Heart right ventricle (tissue), 16 donors: ENCODE measurements around the gene CACNA2D4. TPM values are rescaled to one million over a fixed set of nuclear protein-coding genes. Genes with fewer than 3 reads are reported as not detected.

Experiments used
- ATAC-seq, 8 donors: fragments of 200-7000 bp; cut with Tn5 transposase; one replicate each; pipeline ENCODE4 v1.9.1; 2020; ENCODE audit warnings: mild to moderate bottlenecking in 8 of 8, moderate library complexity in 8 of 8, moderate number of reproducible peaks in 1 of 8
- DNase-seq, 2 donors: peaks; one replicate each; pipeline ENCODE4 v3.0.0-alpha.2; 2020
- H3K27ac ChIP-seq, 10 donors: fragments of 200-600 bp; sonication (generic) in 2 of 10; one replicate each; pipeline versions ENCODE4 v1.5.0 to v1.8.0; 2020 to 2022; ENCODE audit warnings: mild to moderate bottlenecking in 3 of 10
- H3K27me3 ChIP-seq, 7 donors: fragments of 200-600 bp; one replicate each; pipeline ENCODE4 v1.8.0; 2021 to 2022; ENCODE audit warnings: mild to moderate bottlenecking in 2 of 7
- H3K36me3 ChIP-seq, 9 donors: fragments of 200-600 bp; sonication (generic) in 1 of 9; one replicate each; pipeline versions ENCODE4 v1.5.0 to v1.8.0; 2020 to 2022; ENCODE audit warnings: mild to moderate bottlenecking in 2 of 9
- H3K4me1 ChIP-seq, 9 donors: fragments of 200-600 bp; sonication (generic) in 1 of 9; one replicate each; pipeline versions ENCODE4 v1.5.0 to v1.8.0; 2020 to 2022; ENCODE audit warnings: mild to moderate bottlenecking in 4 of 9
- H3K4me3 ChIP-seq, 10 donors: fragments of 200-600 bp; sonication (generic) in 2 of 10; one replicate each; pipeline versions ENCODE4 v1.5.0 to v1.8.0; 2020 to 2022; ENCODE audit warnings: mild to moderate bottlenecking in 7 of 10, moderate library complexity in 2 of 10
- H3K9me3 ChIP-seq, 11 donors: fragments of 200-600 bp in 10 of 11; sonication (generic) in 2 of 11; one replicate each; pipeline versions ENCODE4 v1.5.0 to v1.8.0; 2013 to 2022; ENCODE audit warnings: mild to moderate bottlenecking in 2 of 11, control low read depth in 1 of 11, moderate library complexity in 1 of 11
- CTCF ChIP-seq, 9 donors: fragments of 200-600 bp; sonication (generic) in 2 of 9; IDR thresholded peaks; one replicate each; pipeline versions ENCODE4 v1.5.0 to v1.8.0; 2021 to 2022; ENCODE audit warnings: antibody characterized with exemption in 9 of 9, mild to moderate bottlenecking in 5 of 9, moderate library complexity in 1 of 9
- WGBS, 2 donors: extraction: QIAGEN DNeasy Blood & Tissue Kit; methylation state at CpG; one replicate each; pipeline ENCODE4 v1.1.7; 2013; ENCODE audit warnings: inconsistent platforms in 1 of 2; 5-methylcytosine and 5-hydroxymethylcytosine counted together
- intact Hi-C, 10 donors: fragments of 100-400 bp; cut with DNase I; formaldehyde crosslinking; loops; one replicate each; pipeline versions ENCODE4 v1.11.1 to v1.14.2; 2022
- polyA plus RNA-seq, 2 donors: library from polyadenylated mRNA; stranded (reverse); fragments of 200-250 nt; gene quantifications; one replicate each; pipeline ENCODE4 v1.2.3, GENCODE V29; 2013
- total RNA-seq, 10 donors: library from RNA; stranded (reverse); fragmentation: NEBNext Ultra II Directional in 3 of 10; extraction: Animal tissue kit (Norgen Biotek cat#: 25700) in 3 of 10; gene quantifications; one replicate each; pipeline versions ENCODE4 v1.2.1 to v1.2.4, GENCODE V29; 2021 to 2023
- donor health status: Arrhythmogenic right ventricular cardiomyopathy.
- donor health status: ischemic (EF 13 %, LVEDD 7.1; RV severe dilation, severe dysfunction).
- donor health status: healthy with polysubstance abuse.
- donor health status: DM: no; HTN: yes; CAD: no.
- donor health status: DM: no; HTN: no; CAD: no.
- donor health status: ischemic (EF 25% LVEDD 6.9; RV normal size, moderate dysfunction).
- donor health status: ischemic (EF 25% LVEDD 5.7; RV mildly dilated, moderate dysfunction).
- donor health status: healthy.
- donor health status: DM: yes; HTN: yes; CAD: no.
- donor health status: Ischemic cardiomyopathy.
- donor health status: ischemic (EF 35%, LVEDD 5.7; RV mildly dilated, moderate dysfunction).
- donor health status: nonischemic (EF 11% LVEDD 7.7; RV severe dilation, severe dysfunction).
- donor health status: DM: yes; HTN: yes; CAD: no.
- donor health status: PGD.
- donor health status: ischemic (EF 29% LVEDD 5.4; RV normal size, mild dysfunction).
- donor health status: nonischemic (EF 23%, LVEDD 6.1; RV moderate dilation, normal function).

CACNA2D4 gene
- total and polyA plus RNA-seq, 12 donors = 0.19 to 6.2 (median 0.95) TPM

GRCh38 chr12:1907652-1908611 lies 10.5 kb downstream of the CACNA2D4 start:
- ATAC-seq (peak in 3 of 8 donors; percentile 34 to 44 (median 35)), DNase-seq (no peak)
- peak overlapping the region in 3 of 10 donors; percentile 11 to 24 (median 22) for H3K4me3 ChIP-seq
- intact Hi-C loops = loop anchor here in 1 of 10 donors (10.0 kb wide), 1 partner anchor 53 kb away; no protein-coding TSS in a partner anchor
- H3K9me3 ChIP-seq = peaks cover 0 to 45% (median 29%) of the 10 kb centered on the region in 11 donors
- no peaks in the 10 kb centered on the region for H3K36me3 ChIP-seq
- WGBS, 2 donors = 26 to 27% methylated on average over 65 to 67 of the region's 67 CpGs
- H3K27me3 ChIP-seq = peaks cover 0 to 12% (median 5%) of the 10 kb centered on the region in 7 donors
- peaks cover 0 to 6% (median 0%) of the 10 kb centered on the region in 9 donors for H3K4me1 ChIP-seq
- no peak overlapping the region for H3K27ac ChIP-seq
- TF ChIP-seq CTCF (IDR thresholded peaks at IDR 0.05) = no peak

GRCh38 chr12:1906579-1906978 lies 11.9 kb downstream of the CACNA2D4 start:
- DNase-seq = no peak
- H3K36me3 ChIP-seq = no peaks in the 10 kb centered on the region
- intact Hi-C loops = loop anchor here in 1 of 10 donors (10.0 kb wide), 1 partner anchor 52 kb away; no protein-coding TSS in a partner anchor
- peaks cover 0 to 12% (median 5%) of the 10 kb centered on the region in 7 donors for H3K27me3 ChIP-seq
- ATAC-seq = peak in 1 of 8 donors; percentile 79
- H3K27ac ChIP-seq = no peak overlapping the region
- no peak overlapping the region for H3K4me3 ChIP-seq
- H3K9me3 ChIP-seq = peaks cover 0 to 58% (median 35%) of the 10 kb centered on the region in 11 donors
- 25 to 29% methylated on average over 3 of the region's 3 CpGs for WGBS, 2 donors
- TF ChIP-seq CTCF (IDR thresholded peaks at IDR 0.05) = no peak
- peaks cover 0 to 6% (median 0%) of the 10 kb centered on the region in 9 donors for H3K4me1 ChIP-seq

GRCh38 chr12:1904875-1905274 lies 13.6 kb downstream of the CACNA2D4 start:
- no peaks in the 10 kb centered on the region for H3K36me3 ChIP-seq
- H3K27ac ChIP-seq = no peak overlapping the region
- no peak for TF ChIP-seq CTCF (IDR thresholded peaks at IDR 0.05)
- H3K4me1 ChIP-seq = peaks cover 0 to 6% (median 0%) of the 10 kb centered on the region in 9 donors
- intact Hi-C loops = loop anchor here in 1 of 10 donors (10.0 kb wide), 1 partner anchor 50 kb away; no protein-coding TSS in a partner anchor
- H3K27me3 ChIP-seq = peaks cover 0 to 10% (median 5%) of the 10 kb centered on the region in 7 donors
- DNase-seq = no peak
- ATAC-seq = no peak
- H3K9me3 ChIP-seq = peaks cover 0 to 62% (median 35%) of the 10 kb centered on the region in 11 donors
- no peak overlapping the region for H3K4me3 ChIP-seq

GRCh38 chr12:1896964-1897363 lies 21.5 kb downstream of the CACNA2D4 start:
- Histone ChIP-seq H3K27me3 (no peaks in the 10 kb centered on the region), H3K36me3 (no peaks in the 10 kb centered on the region), H3K4me1 (no peaks in the 10 kb centered on the region), H3K9me3 (peaks cover 0 to 30% (median 4%) of the 10 kb centered on the region in 11 donors), H3K4me3 (no peak overlapping the region), H3K27ac (no peak overlapping the region)
- 71 to 77% methylated on average over 5 of the region's 5 CpGs for WGBS, 2 donors
- TF ChIP-seq CTCF (IDR thresholded peaks at IDR 0.05) = no peak
- intact Hi-C loops = no loop called here
- no peak for DNase-seq
- no peak for ATAC-seq
